ENCODE results near the gene NDUFB10. TPM values are rescaled to one million over a fixed set of nuclear protein-coding genes. Genes with fewer than 3 reads are reported as not detected.

NDUFB10 gene
- total and polyA plus RNA-seq, 12 donors = 375 to 1,046 (median 590) TPM

DNA sequence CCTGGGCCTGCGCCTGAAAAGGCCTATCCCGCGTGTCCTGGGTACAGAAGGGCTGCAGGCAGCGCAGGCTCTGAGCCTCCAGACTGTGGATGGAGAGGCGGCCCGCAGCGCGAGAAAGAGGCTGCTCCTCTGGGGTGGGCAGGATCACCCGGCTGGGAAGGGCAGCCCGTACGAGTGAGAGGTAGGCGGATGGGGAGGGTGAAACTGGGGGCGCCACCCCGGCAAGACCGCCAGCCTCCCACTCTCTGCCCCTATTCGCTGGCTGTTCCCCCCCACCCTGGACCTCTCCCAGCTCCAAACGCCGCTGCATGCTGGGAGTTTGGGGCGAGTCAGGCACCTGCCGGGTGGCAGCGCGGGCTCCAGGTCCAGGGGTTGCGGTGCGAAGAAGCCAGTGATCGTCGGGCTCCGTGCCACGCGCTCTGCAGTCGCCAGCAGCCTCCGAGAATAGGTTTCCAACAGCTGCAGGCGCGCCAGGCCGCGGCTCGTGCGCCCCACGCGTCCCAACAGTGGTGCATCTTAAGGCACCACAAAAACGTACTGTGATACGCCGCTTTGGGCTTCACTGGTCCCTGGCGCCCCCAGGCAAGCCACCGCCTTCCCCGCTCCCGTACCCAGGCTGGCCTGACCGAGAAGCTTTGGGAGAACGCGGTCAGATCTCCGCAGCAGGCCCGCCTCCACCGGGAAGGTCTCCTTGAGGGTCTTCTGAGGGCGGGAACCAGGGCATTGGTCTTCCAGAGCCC is 20.9 kb downstream of the NDUFB10 start:
- no peak overlapping the region for H3K27ac ChIP-seq
- no peak for DNase-seq
- peaks cover 18 to 79% (median 64%) of the 10 kb centered on the region in 7 donors for H3K27me3 ChIP-seq
- no peak overlapping the region for H3K4me3 ChIP-seq
- H3K9me3 ChIP-seq = no peaks in the 10 kb centered on the region
- no peak for TF ChIP-seq CTCF (IDR thresholded peaks at IDR 0.05)
- peaks cover 11 to 39% (median 28%) of the 10 kb centered on the region in 9 donors for H3K4me1 ChIP-seq
- intact Hi-C loops (cut with DNase I) = loop anchor here in 1 of 10 donors (10.0 kb wide), 1 partner anchor 55 kb away; no protein-coding TSS in a partner anchor
- ATAC-seq = no peak
- peaks cover 12 to 40% (median 35%) of the 10 kb centered on the region in 9 donors for H3K36me3 ChIP-seq
- 3 to 5% methylated on average over 53 of the region's 53 CpGs for WGBS, 2 donors

DNA sequence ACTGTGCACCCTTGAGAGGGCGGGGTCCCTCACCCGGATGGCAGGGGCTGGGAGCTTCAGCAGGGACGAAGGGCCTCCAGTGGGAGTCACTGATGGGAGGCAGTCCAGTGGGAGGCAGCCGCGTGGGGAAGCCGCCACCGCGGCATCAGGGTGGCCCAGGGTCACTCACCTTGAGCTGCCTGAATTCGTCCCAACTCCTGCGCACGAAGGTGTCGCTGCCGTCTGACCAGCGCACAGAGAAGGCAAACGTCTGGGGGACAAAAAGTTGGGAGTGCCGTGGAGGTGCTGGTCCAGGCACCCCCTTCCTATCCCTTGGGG is 21.4 kb downstream of the NDUFB10 start:
- H3K27me3 ChIP-seq = peaks cover 18 to 73% (median 60%) of the 10 kb centered on the region in 7 donors

GRCh38 chr16:1981398-1981836 is 22.1 kb downstream of the NDUFB10 start, which contains the start of gene NOXO1:
Gene NOXO1 (minus strand): TSS chr16:1981469. CDS start chr16:1981179, 290 bp downstream.
- H3K4me1 ChIP-seq = peaks cover 11 to 43% (median 30%) of the 10 kb centered on the region in 9 donors
- intact Hi-C loops (cut with DNase I) = loop anchor here in 1 of 10 donors (10.0 kb wide), 1 partner anchor 57 kb away; no protein-coding TSS in a partner anchor
- peaks cover 1 to 40% (median 33%) of the 10 kb centered on the region in 9 donors for H3K36me3 ChIP-seq
- ATAC-seq (no peak), DNase-seq (no peak)
- no peak within 1 kb of the TSS for H3K27ac ChIP-seq
- 34 to 39% methylated on average over 6 of the region's 6 CpGs for WGBS, 2 donors
- peaks cover 18 to 66% (median 54%) of the 10 kb centered on the region in 7 donors for H3K27me3 ChIP-seq
- no peak within 1 kb of the TSS for H3K4me3 ChIP-seq
- no peak for TF ChIP-seq CTCF (IDR thresholded peaks at IDR 0.05)
- no peaks in the 10 kb centered on the region for H3K9me3 ChIP-seq

More for the DNA sequence above, 21.4 kb downstream of the NDUFB10 start:
- DNase-seq = no peak
- no peak for TF ChIP-seq CTCF (IDR thresholded peaks at IDR 0.05)
- 20 to 21% methylated on average over 16 of the region's 16 CpGs for WGBS, 2 donors
- intact Hi-C loops (cut with DNase I) = loop anchor here in 1 of 10 donors (10.0 kb wide), 1 partner anchor 56 kb away; no protein-coding TSS in a partner anchor
- Histone ChIP-seq H3K9me3 (no peaks in the 10 kb centered on the region), H3K36me3 (peaks cover 7 to 40% (median 33%) of the 10 kb centered on the region in 9 donors), H3K27ac (no peak overlapping the region), H3K4me3 (no peak overlapping the region), H3K4me1 (peaks cover 11 to 43% (median 30%) of the 10 kb centered on the region in 9 donors)
- ATAC-seq = no peak

DNA sequence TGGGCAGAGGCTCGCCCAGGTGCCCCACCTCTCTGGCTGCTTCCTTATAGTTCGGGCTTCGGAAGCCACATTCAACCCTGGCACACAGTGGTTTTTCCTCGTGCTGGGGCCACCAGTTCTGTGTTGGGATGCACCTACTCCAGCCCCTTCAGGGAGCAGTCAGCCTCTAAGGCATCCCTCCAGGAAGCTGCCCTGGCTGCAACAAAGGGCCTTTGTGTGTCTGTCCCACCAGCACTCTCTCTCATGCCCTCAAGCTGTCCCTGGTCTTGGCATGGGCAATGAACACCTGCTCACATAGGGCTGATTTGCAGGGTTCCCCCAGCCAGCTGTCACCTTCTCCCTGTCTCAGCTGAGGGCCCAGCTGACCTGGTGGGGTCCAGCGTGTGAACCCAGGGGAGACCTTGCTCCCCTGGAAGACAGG is 22.7 kb downstream of the NDUFB10 start:
- H3K27ac ChIP-seq = no peak overlapping the region
- no peak for ATAC-seq
- H3K4me1 ChIP-seq = peaks cover 11 to 43% (median 30%) of the 10 kb centered on the region in 9 donors
- no peak overlapping the region for H3K4me3 ChIP-seq
- peaks cover 18 to 64% (median 49%) of the 10 kb centered on the region in 7 donors for H3K27me3 ChIP-seq
- peaks cover 0 to 40% (median 29%) of the 10 kb centered on the region in 9 donors for H3K36me3 ChIP-seq
- intact Hi-C loops (cut with DNase I) = loop anchor here in 1 of 10 donors (10.0 kb wide), 1 partner anchor 57 kb away; no protein-coding TSS in a partner anchor
- no peak for DNase-seq
- 66 to 68% methylated on average over 5 of the region's 5 CpGs for WGBS, 2 donors
- no peaks in the 10 kb centered on the region for H3K9me3 ChIP-seq
- no peak for TF ChIP-seq CTCF (IDR thresholded peaks at IDR 0.05)
